Coronary artery (tissue), 2 donors: ENCODE measurements around the gene ZNF845.
"Not testable (repeated sequence)": the region's sequence is repeated elsewhere in the genome, so short reads cannot be mapped to it uniquely, and the experiment has no call there.

Source experiments
- DNase-seq: peaks from one replicate; pipeline ENCODE4 v3.0.0-alpha.2; 2017; ENCODE audit warnings: low spot score
- H3K27ac ChIP-seq, 2 donors: fragments of 200-600 bp; sonication (generic); one replicate each; pipeline ENCODE4 v1.5.1; 2016 to 2019
- H3K4me3 ChIP-seq: fragments of 200-600 bp; sonication (generic); 2 replicates; pipeline ENCODE4 v1.5.1; 2016; ENCODE audit warnings: mild to moderate bottlenecking, moderate library complexity
- CTCF ChIP-seq: fragments of 200-600 bp; sonication (generic); IDR thresholded peaks from one replicate; pipeline ENCODE4 v1.5.1; 2019; ENCODE audit warnings: antibody characterized with exemption

The ZNF845 gene

GRCh38 chr19:53333463-53334449 lies at the start of gene ZNF845:
Gene ZNF845, plus strand, starts transcription at chr19:53333749. Its CDS starts 7,559 bp downstream, at chr19:53341308.
- TF ChIP-seq CTCF, result no peak
- H3K27ac ChIP-seq, result peak within 1 kb of the TSS; percentile 72 to 84
- peak within 1 kb of the TSS; percentile 73 for H3K4me3 ChIP-seq
- DNase-seq, result peak; percentile 96

- no peak overlapping the region for H3K4me3 ChIP-seq
- no peak overlapping the region for H3K27ac ChIP-seq
- TF ChIP-seq CTCF, result no peak
- DNase-seq, result no peak
These were observed 48.5 kb upstream of the ZNF845 start for GRCh38 chr19:53285087-53285486.

- Histone ChIP-seq H3K4me3 (no peak overlapping the region), H3K27ac (no peak overlapping the region)
- TF ChIP-seq CTCF, result no peak
- DNase-seq, result no peak
These were observed 42.6 kb upstream of the ZNF845 start for GRCh38 chr19:53290758-53291549.

- no peak for DNase-seq
- H3K4me3 ChIP-seq, result no peak overlapping the region
- TF ChIP-seq CTCF, result no peak
- H3K27ac ChIP-seq, result no peak overlapping the region
These were observed 38.6 kb upstream of the ZNF845 start for GRCh38 chr19:53294786-53295441.

- DNase-seq, H3K27ac ChIP-seq, H3K4me3 ChIP-seq: not testable (repeated sequence)
These were observed 32.2 kb upstream of the ZNF845 start for GRCh38 chr19:53301341-53301740.

- no peak for TF ChIP-seq CTCF
These were observed 25.2 kb upstream of the ZNF845 start for GRCh38 chr19:53308339-53308811.

GRCh38 chr19:53311044-53311443 lies 22.5 kb upstream of the ZNF845 start:
- no peak for DNase-seq
- Histone ChIP-seq H3K27ac (no peak overlapping the region), H3K4me3 (no peak overlapping the region)
- no peak for TF ChIP-seq CTCF

More at GRCh38 chr19:53308339-53308811, 25.2 kb upstream of the ZNF845 start:
- H3K27ac ChIP-seq, result no peak overlapping the region
- H3K4me3 ChIP-seq, result peak overlapping the region; percentile 1
- DNase-seq, result no peak
